HEK293T (cell line): ENCODE results near the gene CLTRN.
"Not testable (repeated sequence)": the region's sequence is repeated elsewhere in the genome, so short reads cannot be mapped to it uniquely, and the experiment has no call there.

ENCODE experiments used
- CTCF ChIA-PET: fragments of 350-600 bp; formaldehyde crosslinking; extraction: SDS; loops from one replicate; lab custom pipeline; 2021; ENCODE audit warnings: antibody characterized with exemption, inconsistent platforms; lab: Yijun Ruan, JAX
- POLR2A ChIA-PET: fragments of 350-600 bp; formaldehyde crosslinking; extraction: SDS; loops from one replicate; lab custom pipeline; 2020; ENCODE audit warnings: antibody characterized with exemption, inconsistent platforms; lab: Yijun Ruan, JAX
- DNase-seq: peaks from one replicate; pipeline ENCODE4 v3.0.0; 2012; ENCODE audit warnings: mixed read lengths; ENCODE audit errors: extremely low spot score
- ARNT ChIP-seq: fragments of 450-650 bp; IDR thresholded peaks from 2 replicates; pipeline ENCODE4 v1.6.1; 2017; ENCODE audit warnings: mild to moderate bottlenecking
- BHLHE40 ChIP-seq: fragments of 450-650 bp; IDR thresholded peaks from 2 replicates; pipeline ENCODE4 v1.6.1; 2016; ENCODE audit warnings: mild to moderate bottlenecking, moderate library complexity, borderline replicate concordance
- CTBP1 ChIP-seq: fragments of 450-650 bp; IDR thresholded peaks from 2 replicates; pipeline ENCODE4 v1.6.1; 2016; ENCODE audit warnings: borderline replicate concordance
- ELF4 ChIP-seq: fragments of 450-650 bp; IDR thresholded peaks from 2 replicates; pipeline ENCODE4 v1.6.1; 2017; ENCODE audit warnings: antibody characterized with exemption
- FOXA1 ChIP-seq: fragments of 450-650 bp; IDR thresholded peaks from 2 replicates; pipeline ENCODE4 v1.6.1; 2016; ENCODE audit warnings: mild to moderate bottlenecking
- FOXK2 ChIP-seq: fragments of 450-650 bp; IDR thresholded peaks from 2 replicates; pipeline ENCODE4 v1.6.1; 2016; ENCODE audit warnings: mild to moderate bottlenecking
- FOXM1 ChIP-seq: fragments of 450-650 bp; IDR thresholded peaks from 2 replicates; pipeline ENCODE4 v1.6.1; 2017; ENCODE audit warnings: mild to moderate bottlenecking, borderline replicate concordance
- HDGF ChIP-seq: fragments of 450-650 bp; IDR thresholded peaks from 2 replicates; pipeline ENCODE4 v1.6.1; 2017; ENCODE audit warnings: antibody characterized with exemption, borderline replicate concordance
- L3MBTL2 ChIP-seq: fragments of 450-650 bp; conservative IDR thresholded peaks from 2 replicates; pipeline ENCODE4 v1.6.1; 2016; ENCODE audit warnings: mild to moderate bottlenecking
- LEF1 ChIP-seq: fragments of 450-650 bp; IDR thresholded peaks from 2 replicates; pipeline ENCODE4 v1.6.1; 2017; ENCODE audit warnings: mild to moderate bottlenecking, borderline replicate concordance
- NFRKB ChIP-seq: fragments of 450-650 bp; IDR thresholded peaks from 2 replicates; pipeline ENCODE4 v1.6.1; 2016; ENCODE audit warnings: mild to moderate bottlenecking, moderate library complexity
- PKNOX1 ChIP-seq: fragments of 450-650 bp; IDR thresholded peaks from 2 replicates; pipeline ENCODE4 v1.6.1; 2016
- SP1 ChIP-seq: fragments of 450-650 bp; IDR thresholded peaks from 2 replicates; pipeline ENCODE4 v1.6.1; 2017
- SUZ12 ChIP-seq: fragments of 450-650 bp; IDR thresholded peaks from 2 replicates; pipeline ENCODE4 v1.6.1; 2016; ENCODE audit warnings: mild to moderate bottlenecking
- TARDBP ChIP-seq: fragments of 450-650 bp; IDR thresholded peaks from 2 replicates; pipeline ENCODE4 v1.6.1; 2016
- ZNF384 ChIP-seq: fragments of 450-650 bp; IDR thresholded peaks from 2 replicates; pipeline ENCODE4 v1.6.1; 2016

Gene CLTRN

DNA sequence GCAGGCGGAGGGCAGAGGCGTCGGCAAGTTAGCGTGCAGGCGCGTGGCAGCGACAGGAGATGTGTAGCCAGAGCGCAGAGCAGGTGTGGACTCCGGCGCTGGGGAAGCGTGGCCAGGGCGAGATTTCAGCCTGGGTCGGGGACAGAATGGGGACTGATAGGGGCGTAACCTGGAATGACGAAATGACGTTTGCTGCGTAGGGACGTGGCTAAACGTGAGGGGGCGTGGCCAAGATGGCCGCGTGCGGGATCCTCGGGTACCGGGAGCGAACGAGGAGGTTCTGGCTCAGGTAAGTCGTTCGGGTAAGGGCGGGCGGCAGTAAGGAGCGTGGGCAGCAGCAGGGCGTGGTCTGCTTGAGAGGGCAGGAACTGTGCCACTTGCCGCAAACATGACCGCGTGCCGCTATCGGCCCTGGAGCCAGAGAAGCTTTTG lies 10.9 kb upstream of the CLTRN start:
- peak; percentile 75 for DNase-seq
- TF ChIP-seq ARNT: no peak
- TF ChIP-seq L3MBTL2: peak; percentile 29
- TF ChIP-seq SP1: peak; percentile 62
- TF ChIP-seq TARDBP: no peak
- TF ChIP-seq FOXA1: no peak
- TF ChIP-seq HDGF: no peak
- TF ChIP-seq NFRKB: no peak
- ChIA-PET CTCF (interaction anchor here (0.6 kb wide), 1 partner anchor 138 kb away, joined by 3 read pairs; no protein-coding TSS in a partner anchor), POLR2A (interaction anchor here (0.8 to 1.4 kb wide), 4 partner anchors 8 to 115 kb away, joined by 3 to 4 read pairs (median 4); partner anchors contain the start of gene ZRSR2)

DNA sequence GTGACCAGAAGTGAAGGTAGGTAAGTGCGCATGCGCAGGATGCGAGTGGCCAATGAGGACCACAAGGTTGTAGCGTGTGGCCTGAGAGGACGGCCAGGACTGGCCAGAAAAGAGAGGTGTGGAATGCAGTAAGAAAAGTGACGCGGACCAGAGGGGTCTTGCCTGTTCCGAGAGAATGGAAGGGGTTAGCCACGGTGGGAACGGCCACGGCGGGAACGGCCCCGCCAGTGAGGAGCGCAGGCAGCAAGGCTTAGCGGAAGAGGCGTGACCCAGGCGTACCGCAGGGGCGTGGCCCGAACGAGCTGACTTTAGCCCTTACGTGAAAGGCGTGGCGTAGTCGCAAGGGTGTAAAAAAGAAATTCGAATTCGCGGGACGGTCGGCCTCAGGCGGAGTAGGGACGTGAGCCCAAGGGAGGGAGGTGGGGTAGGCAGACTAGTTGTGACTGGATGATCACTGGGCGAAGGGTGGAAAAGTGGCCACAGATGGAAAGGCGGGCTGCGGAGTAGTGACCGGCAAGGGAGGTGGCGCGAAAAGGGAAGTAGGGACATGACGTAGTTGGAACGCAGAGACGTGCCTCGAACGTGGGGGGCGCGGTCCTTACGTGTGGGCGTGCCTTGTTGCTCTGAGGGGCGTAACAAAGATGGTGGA lies 10.4 kb upstream of the CLTRN start:
- TF ChIP-seq LEF1 (no peak), TARDBP (peak; percentile 39; the same call in 1 of the 2 replicates), L3MBTL2 (peak; percentile 83), FOXK2 (peak; percentile 71), ELF4 (peak; percentile 38; the same call in 1 of the 2 replicates)
- POLR2A ChIA-PET: interaction anchor here (1.0 to 1.4 kb wide), 4 partner anchors 8 to 115 kb away, joined by 3 to 4 read pairs (median 4); partner anchors contain the start of gene ZRSR2
- CTCF ChIA-PET: interaction anchor here (0.6 to 1.2 kb wide), 2 partner anchors 107 to 138 kb away, joined by 3 read pairs; no protein-coding TSS in a partner anchor
- peak; percentile 90 for DNase-seq

- no peak for DNase-seq
- POLR2A ChIA-PET: interaction anchor here (1.0 to 1.4 kb wide), 4 partner anchors 9 to 116 kb away, joined by 3 to 4 read pairs (median 4); partner anchors contain the start of gene ZRSR2
- TF ChIP-seq PKNOX1 (no peak), L3MBTL2 (peak; percentile 90), TARDBP (no peak), ARNT (no peak)
- CTCF ChIA-PET: interaction anchor here (1.2 kb wide), 1 partner anchor 106 kb away, joined by 3 read pairs; no protein-coding TSS in a partner anchor
These were observed 9.9 kb upstream of the CLTRN start for GRCh38 chrX:15674514-15674840.

DNA sequence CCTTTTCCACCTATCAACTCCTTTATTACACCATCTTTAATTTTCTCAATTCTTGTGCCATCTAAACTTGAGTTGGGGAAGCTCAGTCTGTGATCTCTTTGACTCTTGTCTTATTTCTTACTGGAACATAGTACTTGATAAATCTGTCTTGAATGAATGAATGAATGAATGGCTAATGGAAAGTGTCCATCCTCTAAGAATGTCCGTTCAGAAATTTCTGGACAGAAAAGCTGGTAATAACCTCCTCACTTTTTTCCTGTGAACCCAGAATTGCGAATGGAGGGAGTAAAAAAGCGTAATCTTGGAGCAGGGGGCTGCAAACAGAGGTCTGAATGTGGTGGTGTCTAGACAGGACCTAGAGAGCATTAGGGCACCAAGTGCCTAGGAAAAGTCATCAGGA lies 9.4 kb upstream of the CLTRN start:
- DNase-seq: no peak
- ChIA-PET POLR2A (interaction anchor here (1.4 kb wide), 2 partner anchors 43 to 116 kb away, joined by 3 to 4 read pairs; partner anchors contain the start of gene ZRSR2), CTCF (interaction anchor here (1.2 kb wide), 1 partner anchor 106 kb away, joined by 3 read pairs; no protein-coding TSS in a partner anchor)
- TF ChIP-seq SUZ12 (no peak), FOXM1 (no peak)

DNA sequence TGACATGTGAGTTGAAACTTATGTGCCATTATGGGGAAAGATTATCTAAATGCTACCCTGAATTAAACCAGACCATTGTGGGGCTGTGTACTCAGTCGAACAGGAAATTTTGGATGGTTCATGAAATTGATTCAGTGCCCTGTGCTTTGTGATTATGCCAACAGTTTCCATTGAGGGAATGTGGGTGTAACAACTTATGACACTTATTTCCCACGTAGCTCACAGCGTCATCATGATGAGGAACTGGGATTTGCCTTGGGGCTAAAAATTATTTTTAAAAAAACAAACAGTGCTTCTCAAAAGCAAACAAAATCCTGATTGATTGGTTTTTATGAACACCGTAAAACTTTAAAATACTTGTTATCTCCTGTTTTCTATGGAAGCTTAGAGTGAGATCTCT lies 8.3 kb upstream of the CLTRN start:
- TF ChIP-seq LEF1 (no peak), HDGF (no peak), FOXA1 (no peak), FOXK2 (no peak), NFRKB (no peak), SP1 (no peak), PKNOX1 (no peak), ELF4 (no peak), SUZ12 (no peak), L3MBTL2 (no peak), BHLHE40 (no peak), ARNT (no peak), ZNF384 (no peak), CTBP1 (no peak), FOXM1 (no peak), TARDBP (no peak)
- DNase-seq: no peak
- ChIA-PET CTCF (interaction anchor here (1.2 kb wide), 1 partner anchor 118 kb away, joined by 3 read pairs; no protein-coding TSS in a partner anchor), POLR2A (no interaction called here)

GRCh38 chrX:15663439-15663838 lies 1.2 kb downstream of the CLTRN start:
- POLR2A ChIA-PET: no interaction called here
- TF ChIP-seq BHLHE40 (no peak), HDGF (no peak), NFRKB (no peak), SUZ12 (no peak), SP1 (no peak), FOXM1 (no peak), FOXK2 (no peak), L3MBTL2 (no peak), ELF4 (no peak), ZNF384 (no peak), ARNT (no peak)
- DNase-seq: no peak
- CTCF ChIA-PET: no interaction called here

- DNase-seq, POLR2A ChIA-PET, CTCF ChIA-PET: not testable (repeated sequence)
These were observed 9.8 kb downstream of the CLTRN start for GRCh38 chrX:15654804-15655203.

DNA sequence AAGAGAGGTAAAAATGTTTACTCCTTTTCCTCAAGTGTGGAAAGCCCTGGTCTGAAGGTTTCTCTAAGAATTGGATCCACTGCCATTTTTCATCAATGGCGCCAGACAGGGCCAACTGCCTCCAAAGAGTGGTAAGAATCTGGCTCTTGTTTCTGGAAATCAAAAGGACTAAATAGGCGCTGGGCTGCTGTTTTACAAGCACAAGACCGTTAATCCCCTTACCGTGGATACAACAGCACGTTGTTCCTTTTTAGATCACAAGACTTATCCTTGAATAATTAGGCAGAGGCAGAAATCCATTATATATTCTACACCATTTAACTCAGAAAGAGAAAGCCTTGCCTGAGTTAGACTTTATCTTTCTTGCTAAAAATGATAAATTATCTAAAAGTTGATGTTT lies 10.6 kb downstream of the CLTRN start:
- ChIA-PET CTCF (no interaction called here), POLR2A (no interaction called here)
- DNase-seq: no peak
- TF ChIP-seq FOXK2 (no peak), LEF1 (no peak), ZNF384 (no peak), L3MBTL2 (no peak), SP1 (no peak), ARNT (no peak), SUZ12 (no peak), NFRKB (no peak), TARDBP (no peak), FOXA1 (no peak), CTBP1 (no peak), FOXM1 (no peak), BHLHE40 (no peak), HDGF (no peak), PKNOX1 (no peak), ELF4 (no peak)

- POLR2A ChIA-PET, CTCF ChIA-PET, DNase-seq: not testable (repeated sequence)
These were observed 17.1 kb downstream of the CLTRN start for GRCh38 chrX:15647510-15647909.
